DOHH2 (cell line): Measurements from ENCODE around the gene SP100.

Experiments used
- CTCF ChIP-seq: fragments of 200-600 bp; sonication (generic); IDR thresholded peaks from one replicate; pipeline ENCODE4 v1.5.1; 2014; ENCODE audit warnings: antibody characterized with exemption, mild to moderate bottlenecking, low read depth, low read length; ENCODE audit not compliant: poor library complexity, severe bottlenecking
- EZH2phosphoT487 ChIP-seq: fragments of 200-600 bp; sonication (generic); IDR thresholded peaks from 2 replicates; pipeline ENCODE4 v1.6.1; 2017; ENCODE audit warnings: borderline replicate concordance, mild to moderate bottlenecking, antibody characterized with exemption, low read length, moderate library complexity, mixed read lengths

- TF ChIP-seq CTCF (no peak), EZH2phosphoT487 (no peak)
These were observed 15.2 kb downstream of the SP100 start for GRCh38 chr2:230430957-230431910.
